ENCODE measurements around the gene GPC3.

- TF ChIP-seq RAD21 (IDR thresholded peaks at IDR 0.05; ENCODE audit: low read depth) (no peak), FOXM1 (IDR thresholded peaks at IDR 0.05; ENCODE audit: borderline replicate concordance, low read depth) (no peak), TAF1 (IDR thresholded peaks at IDR 0.05; ENCODE audit: low read depth) (no peak), EGR1 (IDR thresholded peaks at IDR 0.05) (no peak), NFIC (IDR thresholded peaks at IDR 0.05) (no peak), TCF12 (IDR thresholded peaks at IDR 0.05; ENCODE audit: low read depth) (no peak)
- TF ChIP-seq, protein P1, sequence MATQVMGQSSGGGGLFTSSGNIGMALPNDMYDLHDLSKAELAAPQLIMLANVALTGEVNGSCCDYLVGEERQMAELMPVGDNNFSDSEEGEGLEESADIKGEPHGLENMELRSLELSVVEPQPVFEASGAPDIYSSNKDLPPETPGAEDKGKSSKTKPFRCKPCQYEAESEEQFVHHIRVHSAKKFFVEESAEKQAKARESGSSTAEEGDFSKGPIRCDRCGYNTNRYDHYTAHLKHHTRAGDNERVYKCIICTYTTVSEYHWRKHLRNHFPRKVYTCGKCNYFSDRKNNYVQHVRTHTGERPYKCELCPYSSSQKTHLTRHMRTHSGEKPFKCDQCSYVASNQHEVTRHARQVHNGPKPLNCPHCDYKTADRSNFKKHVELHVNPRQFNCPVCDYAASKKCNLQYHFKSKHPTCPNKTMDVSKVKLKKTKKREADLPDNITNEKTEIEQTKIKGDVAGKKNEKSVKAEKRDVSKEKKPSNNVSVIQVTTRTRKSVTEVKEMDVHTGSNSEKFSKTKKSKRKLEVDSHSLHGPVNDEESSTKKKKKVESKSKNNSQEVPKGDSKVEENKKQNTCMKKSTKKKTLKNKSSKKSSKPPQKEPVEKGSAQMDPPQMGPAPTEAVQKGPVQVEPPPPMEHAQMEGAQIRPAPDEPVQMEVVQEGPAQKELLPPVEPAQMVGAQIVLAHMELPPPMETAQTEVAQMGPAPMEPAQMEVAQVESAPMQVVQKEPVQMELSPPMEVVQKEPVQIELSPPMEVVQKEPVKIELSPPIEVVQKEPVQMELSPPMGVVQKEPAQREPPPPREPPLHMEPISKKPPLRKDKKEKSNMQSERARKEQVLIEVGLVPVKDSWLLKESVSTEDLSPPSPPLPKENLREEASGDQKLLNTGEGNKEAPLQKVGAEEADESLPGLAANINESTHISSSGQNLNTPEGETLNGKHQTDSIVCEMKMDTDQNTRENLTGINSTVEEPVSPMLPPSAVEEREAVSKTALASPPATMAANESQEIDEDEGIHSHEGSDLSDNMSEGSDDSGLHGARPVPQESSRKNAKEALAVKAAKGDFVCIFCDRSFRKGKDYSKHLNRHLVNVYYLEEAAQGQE (IDR thresholded peaks at IDR 0.05; ENCODE audit: low read depth) = no peak
Observed at GRCh38 chrX:133909888-133910287, 75.5 kb downstream of the GPC3 start.

Data from Ishikawa (cell line).